GM21619 (cell line): ENCODE data around the gene AFF2.
A peak's percentile ranks its signal among the peaks of the same experiment; 100 is the strongest.

Experiments used
- ATAC-seq: cut with Tn5 transposase; IDR thresholded peaks from one replicate; pipeline ENCODE4 v1.9.1; 2021; ENCODE audit not compliant: unreplicated experiment

AFF2 gene

DNA sequence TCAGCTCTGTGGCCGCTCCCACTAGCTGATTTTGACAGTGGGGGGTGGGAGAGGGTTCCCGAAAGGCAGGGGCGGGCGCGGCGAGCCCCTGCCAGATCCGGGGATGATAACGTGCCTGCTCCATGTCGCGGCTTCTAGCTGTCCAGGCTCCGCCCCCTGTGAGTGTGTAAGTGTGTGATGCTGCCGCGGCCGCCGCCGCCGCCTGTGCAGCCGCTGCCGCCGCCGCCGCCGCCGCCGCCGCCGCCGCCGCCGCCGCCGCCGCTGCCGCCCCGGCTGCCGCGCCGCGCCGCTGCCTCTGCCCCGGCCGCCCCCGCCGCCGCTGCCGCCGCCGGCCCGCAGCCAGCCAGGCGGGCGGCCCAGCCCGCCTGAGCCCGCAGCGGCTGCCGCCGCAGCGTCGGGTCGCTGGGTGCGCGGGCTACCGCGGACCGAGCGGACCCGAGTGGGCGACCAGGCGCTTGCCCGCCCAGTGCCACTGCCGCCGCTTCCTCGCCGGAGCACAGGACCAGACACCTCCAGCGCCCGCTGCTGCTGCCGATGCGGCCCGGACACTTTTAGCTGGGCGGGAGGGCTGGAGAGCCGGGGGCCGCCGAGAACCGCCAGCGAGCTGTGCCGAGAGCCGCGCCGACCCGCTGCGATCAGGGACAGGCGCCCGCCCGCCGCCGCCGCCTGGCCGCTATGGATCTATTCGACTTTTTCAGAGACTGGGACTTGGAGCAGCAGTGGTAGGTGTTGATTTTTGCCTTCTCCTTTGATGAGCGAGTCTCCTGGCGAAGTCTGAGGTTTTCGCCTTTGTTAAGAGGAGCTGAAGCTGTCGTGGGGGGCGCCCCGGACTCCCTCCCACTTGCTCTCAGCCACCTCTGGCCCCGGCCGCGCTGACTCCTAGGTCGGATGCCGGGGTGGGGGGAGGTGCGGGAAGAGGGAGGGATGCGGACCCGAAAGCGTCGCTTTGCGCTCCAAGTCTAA is at the start of gene AFF2:
AFF2 (plus strand) TSS at position 195 of the 963 bp plus-strand sequence; CDS start at position 676, 481 bp downstream.
- peak; percentile 46 for ATAC-seq

DNA sequence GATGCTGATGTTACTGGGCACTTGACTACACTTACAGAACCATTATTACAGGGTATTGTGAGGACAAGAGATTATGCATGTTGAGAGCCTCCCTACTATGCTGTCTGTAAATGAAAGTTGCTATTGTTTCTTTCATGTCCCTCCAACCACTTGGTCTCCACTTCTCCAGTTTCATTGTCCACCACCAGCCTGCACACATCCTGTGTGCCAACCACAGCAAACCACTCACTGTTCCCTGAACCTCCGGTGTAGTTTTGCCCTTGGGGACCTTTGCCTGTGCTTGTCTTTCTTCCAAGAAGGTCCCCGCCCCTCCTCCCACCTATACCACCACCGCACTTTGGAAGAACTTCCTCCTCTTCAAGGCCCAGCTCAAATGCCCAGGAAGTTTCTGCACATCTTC is 43.1 kb upstream of the AFF2 start:
- peak; percentile 37 for ATAC-seq

DNA sequence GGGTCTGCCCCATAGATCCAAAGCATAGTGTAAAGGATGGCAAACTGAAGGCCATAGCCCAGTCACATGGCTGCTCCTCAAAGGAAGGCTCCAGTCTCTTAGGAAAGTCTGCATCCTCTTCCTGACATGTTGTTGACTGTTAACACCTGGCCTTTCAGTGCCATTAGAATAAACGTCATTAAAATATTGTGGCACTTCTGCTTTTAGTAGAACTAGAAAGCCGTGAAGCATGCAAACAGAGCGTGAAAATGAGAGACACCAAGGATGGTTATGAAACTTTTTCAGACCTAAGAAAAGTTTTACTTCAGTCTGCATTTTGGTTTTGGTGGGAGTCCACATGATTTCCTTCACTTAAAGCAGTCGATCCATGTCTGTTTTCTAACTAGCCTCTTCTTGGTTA is 41.1 kb upstream of the AFF2 start:
- ATAC-seq: peak; percentile 91

GRCh38 chrX:148466292-148466691 is 34.1 kb upstream of the AFF2 start:
- ATAC-seq: peak; percentile 95

GRCh38 chrX:148470324-148470723 is 30.1 kb upstream of the AFF2 start:
- no peak for ATAC-seq

DNA sequence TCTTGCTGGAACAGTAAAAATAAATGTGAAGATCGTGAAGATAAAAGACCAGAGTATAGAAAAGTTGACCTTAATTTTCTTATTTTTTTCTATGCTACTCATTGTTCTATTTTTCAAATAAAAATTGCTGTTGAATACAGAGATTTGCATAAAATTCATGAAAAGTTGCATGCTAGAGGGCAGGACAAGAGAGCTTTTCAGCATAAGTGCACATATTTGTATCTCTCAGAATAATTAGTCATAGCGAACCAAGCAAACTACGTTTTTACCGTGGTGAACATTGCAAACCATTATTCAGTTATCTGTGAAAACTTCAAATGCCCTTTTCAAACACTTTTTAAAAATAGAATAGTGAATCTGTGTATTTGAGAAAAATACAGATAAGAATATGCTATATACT is 26.4 kb upstream of the AFF2 start:
- no peak for ATAC-seq

GRCh38 chrX:148492057-148492456 is 8.4 kb upstream of the AFF2 start:
- ATAC-seq: no peak

- no peak for ATAC-seq
Observed at GRCh38 chrX:148495176-148495575, 5.2 kb upstream of the AFF2 start.

- no peak for ATAC-seq
Observed at GRCh38 chrX:148498067-148498466, 2.4 kb upstream of the AFF2 start.

- no peak for ATAC-seq
Observed at GRCh38 chrX:148499638-148500422, 587 bp upstream of the AFF2 start.

DNA sequence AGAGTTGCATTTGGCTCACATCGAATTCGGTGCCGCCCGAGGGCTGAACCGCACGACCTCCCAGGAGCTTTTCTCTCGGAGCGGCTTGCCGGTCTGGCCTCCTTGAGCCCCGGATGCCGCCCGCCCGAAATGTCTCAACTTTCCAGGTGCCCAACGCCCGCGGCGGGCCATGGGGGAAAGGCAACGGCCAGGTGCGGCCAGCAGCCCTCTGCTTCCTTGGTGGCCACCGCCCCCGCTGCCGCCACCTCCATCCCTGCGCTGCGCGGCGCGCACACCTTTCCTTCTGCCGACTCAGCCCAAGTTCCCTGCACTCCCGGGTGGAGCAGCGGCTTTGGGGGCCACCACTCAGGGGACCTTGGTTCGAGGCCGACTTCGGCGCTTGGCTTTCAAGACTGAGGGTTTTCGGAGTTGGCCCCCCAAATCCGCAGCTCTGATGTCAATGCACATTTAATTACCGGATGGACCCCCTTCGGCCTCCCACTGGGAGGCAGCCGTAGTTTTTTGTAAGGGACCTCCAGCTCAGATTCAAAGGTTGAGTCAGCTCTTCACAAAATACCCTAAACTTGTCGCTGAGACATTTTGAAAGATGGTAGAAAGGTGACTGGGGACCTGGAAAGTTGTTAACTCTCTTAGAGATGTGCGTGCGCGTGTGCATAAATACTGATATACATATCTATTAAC is 1.1 kb downstream of the AFF2 start:
- ATAC-seq: peak; percentile 21

GRCh38 chrX:148504506-148504905 is 4.1 kb downstream of the AFF2 start:
- no peak for ATAC-seq

GRCh38 chrX:148507418-148507817 is 7.0 kb downstream of the AFF2 start:
- ATAC-seq: no peak

DNA sequence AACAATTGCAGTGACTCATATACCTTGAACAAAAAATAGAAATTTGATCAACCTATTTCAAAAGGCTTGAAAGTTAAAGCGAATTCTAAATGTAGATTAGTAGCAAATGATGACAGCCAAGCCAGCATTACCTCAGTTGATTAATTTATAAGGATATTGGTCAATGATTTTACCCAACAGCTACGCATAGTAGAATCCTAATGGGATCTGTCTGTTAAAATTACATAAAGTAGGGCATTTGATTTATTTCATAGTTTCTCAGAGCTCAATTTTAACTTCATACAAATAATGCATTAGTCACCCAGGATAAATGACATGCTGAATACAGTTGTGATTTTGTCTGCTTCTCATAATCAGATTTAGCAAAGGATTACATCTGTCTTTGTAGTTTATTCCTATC is 12.0 kb downstream of the AFF2 start:
- no peak for ATAC-seq

DNA sequence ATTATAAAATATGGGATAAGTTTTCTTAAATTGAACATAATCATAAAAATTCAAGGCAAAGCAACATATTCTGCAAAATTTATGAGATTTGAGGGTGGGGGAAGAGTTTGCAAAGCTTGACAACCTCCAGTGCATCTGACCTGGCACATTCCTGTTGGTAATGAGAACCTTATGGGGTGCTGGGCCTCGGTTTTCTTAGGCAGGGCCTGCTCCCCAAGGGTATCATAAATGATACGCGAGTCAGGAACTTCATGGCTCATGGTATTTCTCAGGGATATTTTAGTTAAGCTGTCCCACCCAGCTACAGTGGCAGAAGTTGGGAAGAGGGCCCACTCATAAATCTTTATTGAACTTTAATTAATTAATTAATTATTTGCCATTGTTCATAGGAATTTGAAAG is 13.2 kb downstream of the AFF2 start:
- no peak for ATAC-seq

- no peak for ATAC-seq
Observed at GRCh38 chrX:148517176-148517575, 16.8 kb downstream of the AFF2 start.

- no peak for ATAC-seq
Observed at GRCh38 chrX:148522006-148522405, 21.6 kb downstream of the AFF2 start.

GRCh38 chrX:148523303-148524080 is 23.1 kb downstream of the AFF2 start:
- no peak for ATAC-seq

DNA sequence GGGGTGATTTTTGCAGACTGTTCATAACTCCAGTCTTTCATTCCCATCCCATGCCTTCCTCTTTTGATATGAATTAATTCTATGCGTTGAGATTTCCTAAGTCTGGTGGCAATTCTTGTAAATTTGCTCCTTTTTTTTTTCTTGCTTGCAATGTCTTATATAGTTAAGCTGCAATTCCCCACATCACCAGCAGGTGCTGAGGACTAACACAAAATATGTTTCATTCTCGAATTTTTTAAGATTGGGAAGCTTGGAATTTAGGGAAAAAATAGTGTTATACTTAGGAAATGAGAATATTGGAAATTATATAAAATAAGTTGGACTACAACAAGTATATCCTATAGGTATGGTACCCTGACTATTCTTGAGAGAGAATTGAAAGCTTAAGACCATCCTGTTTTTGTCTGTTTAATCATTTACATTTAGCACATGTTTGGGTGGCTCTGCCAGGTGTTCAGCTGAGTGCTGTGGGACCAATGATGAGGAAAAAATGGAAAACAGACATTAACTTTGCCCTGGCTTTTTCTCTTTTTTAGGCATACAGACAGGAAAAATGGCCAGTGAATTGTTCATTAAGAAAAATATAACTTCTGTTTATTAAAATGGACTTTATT is 30.2 kb downstream of the AFF2 start:
- no peak for ATAC-seq

- ATAC-seq: no peak
Observed at GRCh38 chrX:148534291-148534690, 33.9 kb downstream of the AFF2 start.
